Left lung (tissue), 10 donors: Measurements from ENCODE around the gene SAMD1. TPM values are rescaled to one million over a fixed set of nuclear protein-coding genes. Genes with fewer than 3 reads are reported as not detected.

Experiments used
- ATAC-seq: fragments of 200-7000 bp; cut with Tn5 transposase; one replicate; pipeline ENCODE4 v1.9.1; 2020; ENCODE audit warnings: moderate library complexity
- DNase-seq, 4 donors: peaks; one replicate each; pipeline ENCODE4 v3.0.0-alpha.2; 2013 to 2020
- H3K27ac ChIP-seq, 2 donors: fragments of 200-600 bp; sonication (generic) in 1 of 2; one replicate each; pipeline versions ENCODE4 v1.5.0 to v1.8.0; 2020 to 2021
- H3K27me3 ChIP-seq, 2 donors: fragments of 200-600 bp; sonication (generic) in 1 of 2; one replicate each; pipeline versions ENCODE4 v1.5.0 to v1.8.0; 2020 to 2021
- H3K36me3 ChIP-seq, 2 donors: fragments of 200-600 bp; sonication (generic) in 1 of 2; one replicate each; pipeline versions ENCODE4 v1.5.0 to v1.8.0; 2020 to 2021
- H3K4me1 ChIP-seq, 2 donors: fragments of 200-600 bp; one replicate each; pipeline ENCODE4 v1.8.0; 2021
- H3K4me3 ChIP-seq, 2 donors: fragments of 200-600 bp; sonication (generic) in 1 of 2; one replicate each; pipeline versions ENCODE4 v1.5.0 to v1.8.0; 2020 to 2021; ENCODE audit warnings: mild to moderate bottlenecking in 1 of 2
- H3K9me3 ChIP-seq, 2 donors: fragments of 200-600 bp; sonication (generic) in 1 of 2; one replicate each; pipeline versions ENCODE4 v1.5.0 to v1.8.0; 2020 to 2021
- intact Hi-C, 2 donors: fragments of 100-400 bp; cut with DNase I; formaldehyde crosslinking; loops; one replicate each; pipeline versions ENCODE4 v1.11.2 to v1.14.2; 2022
- polyA plus RNA-seq, 6 donors: library from polyadenylated mRNA; unstranded; fragments of 120-200 nt; gene quantifications; one replicate each; pipeline ENCODE4 v1.2.1, GENCODE V29; 2013; ENCODE audit not compliant: insufficient read length in 6 of 6
- total RNA-seq, 2 donors: library from RNA; stranded (reverse); fragmentation: NEBNext Ultra II Directional; extraction: Animal tissue kit (Norgen Biotek cat#: 25700); gene quantifications; one replicate each; pipeline ENCODE4 v1.2.1, GENCODE V29; 2021
- TF ChIP-seq, protein P1 (sequence below), 2 donors: fragments of 200-600 bp; sonication (generic) in 1 of 2; IDR thresholded peaks; one replicate each; pipeline versions ENCODE4 v1.5.0 to v1.8.0; 2021; ENCODE audit warnings: antibody characterized with exemption in 2 of 2
- donor health status: DM: no; HTN: yes; CAD: no.
- donor health status: DM: no; HTN: no; CAD: no.

Gene SAMD1
- total and polyA plus RNA-seq, 8 donors = 37.8 to 56.9 (median 49.0) TPM

DNA sequence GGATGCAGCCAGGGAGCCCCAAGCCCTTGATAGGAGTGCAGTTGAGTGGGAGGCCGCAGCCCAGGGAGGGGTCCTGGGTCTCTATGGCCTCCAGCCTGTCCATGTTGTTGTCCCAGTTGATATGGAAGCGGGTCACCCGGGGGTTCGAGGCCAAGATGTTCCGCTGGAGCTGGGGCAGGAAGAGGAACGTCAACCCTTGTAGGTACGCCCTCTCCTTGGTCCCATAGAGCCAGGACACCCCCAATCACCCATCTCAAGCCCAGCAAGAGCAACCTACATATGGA, 29.9 kb upstream of the SAMD1 start:
- DNase-seq (peak in 1 of 4 donors; percentile 71), ATAC-seq (no peak)
- Histone ChIP-seq H3K4me1 (peaks cover 18 to 38% of the 10 kb centered on the region in 2 donors), H3K9me3 (no peaks in the 10 kb centered on the region), H3K4me3 (no peak overlapping the region), H3K36me3 (no peaks in the 10 kb centered on the region), H3K27me3 (no peaks in the 10 kb centered on the region), H3K27ac (peak overlapping the region in 1 of 2 donors; percentile 99)
- TF ChIP-seq, protein P1, sequence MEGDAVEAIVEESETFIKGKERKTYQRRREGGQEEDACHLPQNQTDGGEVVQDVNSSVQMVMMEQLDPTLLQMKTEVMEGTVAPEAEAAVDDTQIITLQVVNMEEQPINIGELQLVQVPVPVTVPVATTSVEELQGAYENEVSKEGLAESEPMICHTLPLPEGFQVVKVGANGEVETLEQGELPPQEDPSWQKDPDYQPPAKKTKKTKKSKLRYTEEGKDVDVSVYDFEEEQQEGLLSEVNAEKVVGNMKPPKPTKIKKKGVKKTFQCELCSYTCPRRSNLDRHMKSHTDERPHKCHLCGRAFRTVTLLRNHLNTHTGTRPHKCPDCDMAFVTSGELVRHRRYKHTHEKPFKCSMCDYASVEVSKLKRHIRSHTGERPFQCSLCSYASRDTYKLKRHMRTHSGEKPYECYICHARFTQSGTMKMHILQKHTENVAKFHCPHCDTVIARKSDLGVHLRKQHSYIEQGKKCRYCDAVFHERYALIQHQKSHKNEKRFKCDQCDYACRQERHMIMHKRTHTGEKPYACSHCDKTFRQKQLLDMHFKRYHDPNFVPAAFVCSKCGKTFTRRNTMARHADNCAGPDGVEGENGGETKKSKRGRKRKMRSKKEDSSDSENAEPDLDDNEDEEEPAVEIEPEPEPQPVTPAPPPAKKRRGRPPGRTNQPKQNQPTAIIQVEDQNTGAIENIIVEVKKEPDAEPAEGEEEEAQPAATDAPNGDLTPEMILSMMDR (IDR thresholded peaks at IDR 0.05) = no peak
- intact Hi-C loops = no loop called here

DNA sequence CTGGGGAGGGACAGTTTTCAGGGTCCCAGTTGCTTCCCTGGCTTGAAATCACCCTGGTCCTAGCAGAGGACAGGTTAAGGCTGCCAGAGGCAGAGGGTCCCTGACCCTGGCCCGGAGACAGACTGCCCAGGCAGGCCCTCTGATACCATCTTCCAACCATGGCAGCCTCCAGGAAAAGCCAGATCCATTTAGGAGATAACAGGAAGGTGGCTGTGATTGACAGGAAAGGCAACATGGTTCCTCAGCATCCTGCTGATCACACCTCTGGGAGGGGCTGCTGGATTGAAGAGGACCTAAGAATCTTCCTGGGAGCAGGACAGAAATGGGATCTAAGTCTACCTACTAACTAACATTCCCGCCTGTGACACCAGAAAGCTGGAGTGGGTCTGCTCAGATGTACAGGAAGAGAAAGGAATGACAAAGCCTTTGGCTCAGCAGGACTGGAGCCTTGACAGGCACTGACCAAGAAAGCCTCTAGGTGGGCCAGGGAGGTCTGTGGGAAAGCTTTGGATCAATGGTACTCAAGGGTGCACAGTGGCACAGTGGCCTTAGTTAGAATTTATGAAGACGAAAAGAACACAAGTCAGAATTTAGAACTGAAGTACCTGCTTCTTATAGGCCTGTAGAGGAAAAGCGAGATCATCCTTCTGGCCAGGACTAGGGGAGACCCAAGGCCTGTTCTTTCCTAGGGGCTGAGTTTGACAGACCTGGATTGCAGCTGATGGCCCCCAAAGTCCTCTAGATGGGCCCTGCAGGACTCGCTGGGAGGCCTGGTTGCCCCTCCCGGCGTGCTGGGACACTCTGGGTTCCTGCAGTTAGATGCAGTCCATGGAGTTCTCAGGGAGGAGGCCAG, 29.3 kb upstream of the SAMD1 start:
- Histone ChIP-seq H3K36me3 (no peaks in the 10 kb centered on the region), H3K27me3 (no peaks in the 10 kb centered on the region), H3K4me1 (peaks cover 22 to 43% of the 10 kb centered on the region in 2 donors), H3K9me3 (no peaks in the 10 kb centered on the region), H3K27ac (peak overlapping the region; percentile 99), H3K4me3 (peak overlapping the region in 1 of 2 donors; percentile 87)
- TF ChIP-seq, protein P1 (IDR thresholded peaks at IDR 0.05) = no peak
- DNase-seq (peak in 1 of 4 donors; percentile 28), ATAC-seq (no peak)
- intact Hi-C loops = no loop called here

DNA sequence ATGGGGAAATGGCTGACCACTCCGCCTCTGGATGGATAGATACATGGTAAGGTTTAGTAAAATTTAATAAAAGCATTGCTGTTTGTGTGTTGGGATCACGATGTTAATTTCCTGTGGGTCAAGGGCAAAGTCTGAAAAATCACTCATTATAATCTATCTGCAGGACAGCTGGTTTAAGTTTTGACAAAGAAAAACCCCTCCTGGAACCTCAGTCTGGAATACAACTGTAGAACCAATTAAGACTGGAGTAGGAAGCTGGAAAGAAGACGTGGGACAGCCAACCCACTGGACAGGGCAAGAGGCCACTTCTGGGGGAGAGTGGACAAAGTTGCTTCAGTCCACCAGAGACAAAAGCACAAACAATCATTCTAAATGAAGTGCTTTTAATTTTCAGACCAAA, 28.6 kb upstream of the SAMD1 start:
- Histone ChIP-seq H3K4me3 (peak overlapping the region; percentile 37 to 87), H3K4me1 (peaks cover 22 to 51% of the 10 kb centered on the region in 2 donors), H3K9me3 (no peaks in the 10 kb centered on the region), H3K27ac (peak overlapping the region; percentile 99), H3K36me3 (no peaks in the 10 kb centered on the region), H3K27me3 (no peaks in the 10 kb centered on the region)
- no peak for ATAC-seq
- intact Hi-C loops = no loop called here
- DNase-seq = no peak
- TF ChIP-seq, protein P1 (IDR thresholded peaks at IDR 0.05) = no peak

DNA sequence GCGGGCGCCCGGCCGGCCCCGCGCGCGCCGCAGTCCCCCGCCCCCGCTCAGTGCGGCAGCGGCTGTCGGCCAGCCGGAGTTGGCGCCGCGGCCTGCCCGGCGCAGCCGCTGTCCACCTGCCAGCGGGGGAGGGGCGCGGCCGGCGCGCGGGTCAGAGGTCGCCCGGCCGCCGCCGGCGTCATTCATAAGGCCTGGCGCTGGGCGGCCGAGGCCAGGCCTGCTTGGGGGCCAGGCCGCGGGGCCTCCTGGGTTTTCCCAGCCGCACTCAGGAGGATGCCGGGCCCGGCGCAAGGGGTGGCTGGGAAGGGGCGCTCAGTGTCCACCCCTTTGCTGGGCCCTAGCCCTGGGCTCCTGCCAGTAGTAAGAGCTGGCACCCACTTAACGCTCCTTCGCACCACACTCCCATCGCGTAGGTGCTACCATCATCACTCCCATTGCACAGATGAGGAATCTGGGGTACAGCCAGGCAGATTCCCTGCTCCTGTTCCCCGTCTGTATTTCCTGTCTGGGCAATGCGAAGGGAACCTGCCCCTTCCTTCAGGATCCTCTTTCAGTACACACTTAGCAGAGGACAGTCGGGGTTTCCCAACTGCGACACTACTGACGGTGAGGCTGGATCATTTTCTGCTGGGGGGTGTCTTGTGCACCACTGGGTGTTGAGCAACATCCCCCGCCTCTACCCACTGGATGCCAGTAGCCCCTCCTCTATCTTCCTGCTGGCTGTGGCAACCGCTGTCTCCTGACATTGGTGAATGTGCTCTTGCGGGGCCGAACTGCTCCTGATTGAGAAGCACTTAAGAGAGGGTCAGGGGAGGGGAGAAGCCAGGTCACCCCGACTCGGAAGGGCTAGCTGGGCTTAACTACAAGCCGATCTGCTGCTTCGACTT, 27.9 kb upstream of the SAMD1 start:
- DNase-seq (peak in 3 of 4 donors; percentile 73 to 91 (median 86)), ATAC-seq (peak; percentile 59)
- H3K36me3 ChIP-seq = no peaks in the 10 kb centered on the region
- H3K4me1 ChIP-seq = peaks cover 26 to 58% of the 10 kb centered on the region in 2 donors
- TF ChIP-seq, protein P1 (IDR thresholded peaks at IDR 0.05) = no peak
- H3K27me3 ChIP-seq = no peaks in the 10 kb centered on the region
- H3K9me3 ChIP-seq = no peaks in the 10 kb centered on the region
- intact Hi-C loops = no loop called here
- peak overlapping the region; percentile 99 for H3K27ac ChIP-seq
- peak overlapping the region; percentile 37 to 87 for H3K4me3 ChIP-seq

DNA sequence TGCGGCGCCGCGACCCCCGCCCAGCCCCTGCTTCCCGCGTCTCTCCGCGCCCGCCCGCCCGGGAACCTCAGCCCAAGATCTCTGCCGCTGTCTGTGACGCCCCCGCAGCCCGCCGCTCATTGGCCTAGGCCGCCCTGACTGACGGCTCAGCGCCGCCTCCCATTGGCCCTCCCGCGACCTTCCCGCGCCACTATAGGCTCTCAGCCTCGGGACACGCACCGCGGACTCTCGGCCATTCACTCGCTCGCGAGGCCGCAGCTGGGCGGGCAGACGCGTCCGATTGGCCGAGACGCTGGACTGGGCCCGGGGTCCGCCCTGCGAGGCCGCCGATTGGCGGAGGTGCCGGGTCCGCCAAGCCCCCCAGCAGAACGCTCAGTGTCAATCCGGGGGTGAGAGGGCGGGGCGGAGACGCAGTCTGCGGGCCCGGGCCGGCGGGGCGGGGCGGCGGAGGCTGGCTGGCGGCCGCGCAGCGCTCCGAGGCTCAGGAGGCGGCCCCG, 27.2 kb upstream of the SAMD1 start, which contains the start of gene PRKACA:
PRKACA (minus strand) TSS at position 95 of the 497 bp plus-strand sequence. CDS start 215 bp downstream, outside the sequence.
- Histone ChIP-seq H3K27ac (peak within 1 kb of the TSS; percentile 99), H3K9me3 (no peaks in the 10 kb centered on the region), H3K27me3 (no peaks in the 10 kb centered on the region), H3K4me1 (peaks cover 33 to 65% of the 10 kb centered on the region in 2 donors), H3K36me3 (no peaks in the 10 kb centered on the region), H3K4me3 (peak within 1 kb of the TSS; percentile 74 to 87)
- TF ChIP-seq, protein P1 (IDR thresholded peaks at IDR 0.05) = no peak
- DNase-seq (peak; percentile 97 to 100 (median 100)), ATAC-seq (peak; percentile 92)
- intact Hi-C loops = no loop called here
